ENCODE measurements around the gene RBMS1.

RBMS1 gene

DNA sequence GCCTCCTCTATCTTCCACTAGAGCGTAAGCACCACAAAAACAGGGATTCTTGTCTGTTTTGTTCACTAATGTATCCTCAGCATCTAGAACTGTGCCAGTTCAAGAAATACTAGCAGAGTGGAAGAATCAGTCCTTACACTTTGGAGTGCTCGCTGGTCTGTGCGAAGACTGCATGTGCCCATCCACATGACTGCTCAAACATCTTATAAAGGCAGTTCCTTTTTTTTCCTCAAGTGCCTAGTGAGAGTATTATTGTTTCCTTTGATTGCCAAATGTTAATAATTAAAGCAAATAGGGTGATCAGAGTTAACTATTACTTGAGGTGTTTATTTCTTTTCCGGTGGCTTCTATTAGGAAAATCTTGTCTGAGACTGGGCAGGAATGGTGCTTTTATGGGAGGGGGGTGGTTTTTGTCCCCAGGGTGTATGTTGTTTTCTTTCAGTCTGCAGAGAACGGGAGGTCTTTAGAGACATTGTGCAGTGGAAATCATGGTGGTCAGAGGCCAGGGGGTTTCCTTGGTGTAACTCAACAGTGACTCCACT, 247.9 kb downstream of the RBMS1 start:
- Histone ChIP-seq H3K79me2 (ENCODE audit: low read length) (no peaks in the 10 kb centered on the region), H3K36me3 (replicated peaks; ENCODE audit: low read depth, low read length) (no peaks in the 10 kb centered on the region), H3K9ac (ENCODE audit: low read length) (no peak overlapping the region), H3K27ac (ENCODE audit: low read length) (no peak overlapping the region), H3K4me2 (ENCODE audit: low read length) (no peak overlapping the region), H3K27me3 (ENCODE audit: low read depth, low read length) (peaks cover 8% of the 10 kb centered on the region; the same call in 1 of the 2 replicates), H2AFZ (ENCODE audit: low read depth, low read length) (no peak overlapping the region), H3K9me3 (ENCODE audit: insufficient read depth, low read length) (no peaks in the 10 kb centered on the region), H3K4me3 (ENCODE audit: low read length) (no peak overlapping the region), H3K4me1 (ENCODE audit: low read length) (peaks cover 8% of the 10 kb centered on the region), H4K20me1 (ENCODE audit: insufficient read depth, low read length) (no peaks in the 10 kb centered on the region)
- no peak for TF ChIP-seq EZH2phosphoT487 (IDR thresholded peaks at IDR 0.05; ENCODE audit: low read depth)
- TF ChIP-seq, protein P1, sequence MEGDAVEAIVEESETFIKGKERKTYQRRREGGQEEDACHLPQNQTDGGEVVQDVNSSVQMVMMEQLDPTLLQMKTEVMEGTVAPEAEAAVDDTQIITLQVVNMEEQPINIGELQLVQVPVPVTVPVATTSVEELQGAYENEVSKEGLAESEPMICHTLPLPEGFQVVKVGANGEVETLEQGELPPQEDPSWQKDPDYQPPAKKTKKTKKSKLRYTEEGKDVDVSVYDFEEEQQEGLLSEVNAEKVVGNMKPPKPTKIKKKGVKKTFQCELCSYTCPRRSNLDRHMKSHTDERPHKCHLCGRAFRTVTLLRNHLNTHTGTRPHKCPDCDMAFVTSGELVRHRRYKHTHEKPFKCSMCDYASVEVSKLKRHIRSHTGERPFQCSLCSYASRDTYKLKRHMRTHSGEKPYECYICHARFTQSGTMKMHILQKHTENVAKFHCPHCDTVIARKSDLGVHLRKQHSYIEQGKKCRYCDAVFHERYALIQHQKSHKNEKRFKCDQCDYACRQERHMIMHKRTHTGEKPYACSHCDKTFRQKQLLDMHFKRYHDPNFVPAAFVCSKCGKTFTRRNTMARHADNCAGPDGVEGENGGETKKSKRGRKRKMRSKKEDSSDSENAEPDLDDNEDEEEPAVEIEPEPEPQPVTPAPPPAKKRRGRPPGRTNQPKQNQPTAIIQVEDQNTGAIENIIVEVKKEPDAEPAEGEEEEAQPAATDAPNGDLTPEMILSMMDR (IDR thresholded peaks at IDR 0.05; ENCODE audit: low read depth, low read length), result no peak

DNA sequence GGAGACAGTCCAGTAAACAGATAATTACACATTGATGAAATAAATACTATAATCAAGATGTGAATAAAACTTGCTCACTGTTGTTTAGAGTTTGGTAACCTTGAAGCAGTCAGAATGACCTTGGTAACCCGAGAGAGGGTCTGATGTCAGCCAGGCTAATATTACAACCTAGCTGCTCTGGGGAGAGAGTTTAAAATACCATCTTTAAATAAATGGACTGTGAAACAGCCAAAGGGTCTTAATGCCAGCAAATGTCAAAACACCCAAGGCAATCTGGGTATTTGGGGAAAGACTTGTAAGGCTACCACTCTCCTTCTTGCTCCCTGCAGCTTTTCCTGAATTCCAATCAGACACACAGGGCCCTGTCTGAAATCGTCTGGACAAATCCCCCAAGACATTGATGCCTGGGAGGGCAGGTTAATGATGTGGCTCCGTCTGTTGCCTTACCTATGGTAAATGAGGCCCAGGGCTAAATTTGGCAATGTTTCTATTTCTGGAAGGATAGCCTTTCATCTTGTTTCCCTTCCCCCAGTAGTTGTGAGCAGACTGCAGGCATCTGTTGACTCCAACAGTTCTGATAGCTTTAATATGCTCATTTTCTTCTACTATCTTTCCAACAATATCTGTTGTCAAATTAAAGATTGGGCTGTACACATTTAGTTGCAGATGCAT, 250.6 kb downstream of the RBMS1 start:
- no peak overlapping the region for H3K4me3 ChIP-seq (ENCODE audit: low read length)
- H3K4me1 ChIP-seq (ENCODE audit: low read length), result peaks cover 8% of the 10 kb centered on the region
- H3K9ac ChIP-seq (ENCODE audit: low read length), result no peak overlapping the region
- H3K27me3 ChIP-seq (ENCODE audit: low read depth, low read length), result 0 out of 2 replicates have a peak, but pooled peaks cover 12% of the 10 kb centered on the region
- no peaks in the 10 kb centered on the region for H3K9me3 ChIP-seq (ENCODE audit: insufficient read depth, low read length)
- no peak overlapping the region for H2AFZ ChIP-seq (ENCODE audit: low read depth, low read length)
- H3K79me2 ChIP-seq (ENCODE audit: low read length), result no peaks in the 10 kb centered on the region
- TF ChIP-seq, protein P1 (IDR thresholded peaks at IDR 0.05; ENCODE audit: low read depth, low read length), result no peak
- no peak for TF ChIP-seq EZH2phosphoT487 (IDR thresholded peaks at IDR 0.05; ENCODE audit: low read depth)
- H3K4me2 ChIP-seq (ENCODE audit: low read length), result no peak overlapping the region
- no peaks in the 10 kb centered on the region for H4K20me1 ChIP-seq (ENCODE audit: insufficient read depth, low read length)
- H3K27ac ChIP-seq (ENCODE audit: low read length), result no peak overlapping the region
- H3K36me3 ChIP-seq (replicated peaks; ENCODE audit: low read depth, low read length), result no peaks in the 10 kb centered on the region

DNA sequence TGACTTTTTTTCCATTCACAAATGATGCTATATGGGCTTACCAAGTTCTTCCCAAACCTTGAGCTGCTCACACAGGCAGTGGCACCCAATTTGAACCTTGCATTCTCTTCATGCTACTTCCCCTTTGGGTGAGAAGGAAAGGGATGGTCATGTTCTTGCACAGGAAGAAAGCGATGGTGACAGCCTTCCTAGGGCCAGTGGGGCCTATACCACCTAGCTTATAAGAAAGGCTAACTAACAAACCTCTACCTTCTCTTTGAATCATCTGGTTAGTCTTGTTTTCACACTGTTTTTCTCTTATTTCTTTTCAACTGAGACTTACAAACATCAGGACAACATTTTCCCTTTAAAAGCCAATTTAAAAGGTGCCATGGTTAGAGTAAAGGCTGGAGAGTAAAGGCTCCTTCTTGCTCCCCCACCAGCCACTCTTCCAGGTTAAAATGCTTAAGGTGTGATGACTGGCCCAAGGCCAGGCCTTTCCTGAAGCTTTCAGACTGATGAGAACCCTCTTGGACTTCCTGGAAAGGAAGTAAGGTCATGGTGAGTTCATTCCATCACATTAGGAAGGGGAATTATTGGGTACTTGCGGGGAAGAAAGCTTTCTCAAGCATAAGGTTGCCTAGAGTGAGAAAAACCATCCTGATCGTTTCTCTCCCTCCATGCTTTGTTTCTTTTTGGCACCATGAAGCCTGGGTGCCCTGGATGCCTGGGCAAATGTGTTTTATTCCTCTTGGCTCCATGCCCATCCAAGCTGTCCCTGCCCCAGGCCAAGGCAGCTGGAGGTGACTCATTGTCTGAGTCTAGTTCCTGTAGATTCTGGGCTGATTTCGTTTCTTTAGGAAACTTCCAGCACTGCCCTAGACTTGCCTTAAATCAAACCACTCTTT, 252.1 kb downstream of the RBMS1 start:
- TF ChIP-seq, protein P1 (IDR thresholded peaks at IDR 0.05; ENCODE audit: low read depth, low read length), result no peak
- no peak for TF ChIP-seq EZH2phosphoT487 (IDR thresholded peaks at IDR 0.05; ENCODE audit: low read depth)
- no peak overlapping the region for H3K9ac ChIP-seq (ENCODE audit: low read length)

DNA sequence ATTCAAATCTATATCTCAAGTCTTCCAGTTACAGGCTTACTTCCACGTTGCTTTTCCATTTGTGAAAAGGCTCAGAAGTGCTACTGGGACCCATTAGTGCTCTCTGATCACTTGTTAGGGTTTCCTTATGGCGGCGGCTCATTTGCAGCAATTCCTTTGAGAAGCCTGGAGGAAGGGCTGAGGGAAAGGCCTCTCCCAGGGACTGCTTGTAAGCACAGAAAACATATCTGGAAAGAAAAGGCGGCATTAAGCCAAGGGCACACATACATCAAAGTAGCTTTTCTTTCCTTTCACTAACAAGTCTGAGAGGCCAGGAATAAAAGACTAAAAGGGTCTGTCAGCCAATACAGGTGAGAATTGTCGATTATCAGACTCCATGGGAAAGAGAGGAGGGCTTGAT, 254.2 kb downstream of the RBMS1 start:
- H3K79me2 ChIP-seq (ENCODE audit: low read length), result no peaks in the 10 kb centered on the region
- H4K20me1 ChIP-seq (ENCODE audit: insufficient read depth, low read length), result no peaks in the 10 kb centered on the region
- no peak overlapping the region for H2AFZ ChIP-seq (ENCODE audit: low read depth, low read length)
- no peak overlapping the region for H3K4me2 ChIP-seq (ENCODE audit: low read length)
- H3K4me3 ChIP-seq (ENCODE audit: low read length), result no peak overlapping the region
- 0 out of 2 replicates have a peak, but pooled peaks cover 18% of the 10 kb centered on the region for H3K27me3 ChIP-seq (ENCODE audit: low read depth, low read length)
- H3K36me3 ChIP-seq (replicated peaks; ENCODE audit: low read depth, low read length), result no peaks in the 10 kb centered on the region
- TF ChIP-seq, protein P1 (IDR thresholded peaks at IDR 0.05; ENCODE audit: low read depth, low read length), result no peak
- no peak for TF ChIP-seq EZH2phosphoT487 (IDR thresholded peaks at IDR 0.05; ENCODE audit: low read depth)
- no peaks in the 10 kb centered on the region for H3K9me3 ChIP-seq (ENCODE audit: insufficient read depth, low read length)
- H3K9ac ChIP-seq (ENCODE audit: low read length), result no peak overlapping the region
- no peaks in the 10 kb centered on the region for H3K4me1 ChIP-seq (ENCODE audit: low read length)
- H3K27ac ChIP-seq (ENCODE audit: low read length), result no peak overlapping the region

More for the DNA sequence above, 252.1 kb downstream of the RBMS1 start:
- no peak overlapping the region for H2AFZ ChIP-seq (ENCODE audit: low read depth, low read length)
- H3K9me3 ChIP-seq (ENCODE audit: insufficient read depth, low read length), result no peaks in the 10 kb centered on the region
- no peaks in the 10 kb centered on the region for H3K4me1 ChIP-seq (ENCODE audit: low read length)
- H3K27ac ChIP-seq (ENCODE audit: low read length), result no peak overlapping the region
- no peaks in the 10 kb centered on the region for H3K79me2 ChIP-seq (ENCODE audit: low read length)
- no peaks in the 10 kb centered on the region for H4K20me1 ChIP-seq (ENCODE audit: insufficient read depth, low read length)
- H3K4me2 ChIP-seq (ENCODE audit: low read length), result no peak overlapping the region
- 0 out of 2 replicates have a peak, but pooled peaks cover 18% of the 10 kb centered on the region for H3K27me3 ChIP-seq (ENCODE audit: low read depth, low read length)
- no peaks in the 10 kb centered on the region for H3K36me3 ChIP-seq (replicated peaks; ENCODE audit: low read depth, low read length)
- H3K4me3 ChIP-seq (ENCODE audit: low read length), result no peak overlapping the region

Measured in OCI-LY3 (cell line).